Measurements from ENCODE around the gene BATF2. TPM values are rescaled to one million over a fixed set of nuclear protein-coding genes. Genes with fewer than 3 reads are reported as not detected.

The BATF2 gene
- total and polyA plus RNA-seq, 2 donors (not counting 3 experiments of a cell fraction or from before 2014, with no cell fraction given): 0.75 TPM

- TF ChIP-seq CTCF (IDR thresholded peaks at IDR 0.05; ENCODE audit: extremely low read depth in 1 of 2, insufficient read depth in 1 of 2, low read depth in 1 of 2, low read length in 2 of 2) (no peak), MAX (IDR thresholded peaks at IDR 0.05; ENCODE audit: insufficient read depth, insufficient read length) (no peak), GATA2 (IDR thresholded peaks at IDR 0.05; ENCODE audit: insufficient read depth, insufficient read length, low read depth, low read length) (no peak), FOS (IDR thresholded peaks at IDR 0.05; ENCODE audit: borderline replicate concordance, insufficient read depth, low read length) (no peak), MYC (IDR thresholded peaks at IDR 0.05; ENCODE audit: low read depth, low read length) (no peak), JUN (IDR thresholded peaks at IDR 0.05; ENCODE audit: borderline replicate concordance, insufficient read depth, insufficient read length, low read depth) (no peak), POLR2AphosphoS5 (IDR thresholded peaks at IDR 0.05; ENCODE audit: insufficient read depth, low read depth, low read length) (no peak), POLR2A (IDR thresholded peaks at IDR 0.05; ENCODE audit: low read depth, low read length) (no peak)
- H3K36me3 ChIP-seq (ENCODE audit: control insufficient read depth in 2 of 2, extremely low read depth in 1 of 2, insufficient read depth in 2 of 2, low read length in 2 of 2): peaks cover 0 to 4% of the 10 kb centered on the region in 2 experiments
- ChIA-PET CTCF (no interaction called here), POLR2A (no interaction called here)
- no peak overlapping the region for H3K4me3 ChIP-seq (replicated peaks in 1 of 3; ENCODE audit: insufficient read depth in 1 of 3, low read depth in 1 of 3, low read length in 3 of 3)
- FAIRE-seq (no peak), DNase-seq (ENCODE audit: low read depth, low spot score) (no peak)
- H3K9ac ChIP-seq (replicated peaks; ENCODE audit: extremely low read depth, insufficient read depth, low read length): no peak overlapping the region
- no peak overlapping the region for H2AFZ ChIP-seq (ENCODE audit: low read depth, low read length)
- H3K9me3 ChIP-seq (replicated peaks; ENCODE audit: control insufficient read depth, insufficient read depth, low read length): no peaks in the 10 kb centered on the region
- no peaks in the 10 kb centered on the region for H3K79me2 ChIP-seq (ENCODE audit: control insufficient read depth, insufficient read depth, low read length)
- no peaks in the 10 kb centered on the region for H3K9me1 ChIP-seq (replicated peaks; ENCODE audit: control insufficient read depth, extremely low read depth, insufficient read depth, low read length)
- no peak overlapping the region for H3K27ac ChIP-seq (ENCODE audit: insufficient read depth, low read depth, low read length)
- dilution Hi-C loops (cut with MboI; ENCODE audit: extremely low pct_ligation_motif_present, low sequenced_read_pairs) (no loop called here), intact Hi-C loops (cut with micrococcal nuclease) (no loop called here)
- no TSS peak for BruUV-seq (replicated peaks)
- H4K20me1 ChIP-seq (replicated peaks; ENCODE audit: control insufficient read depth, extremely low read depth, insufficient read depth, low read length): no peaks in the 10 kb centered on the region
- H3K4me2 ChIP-seq (ENCODE audit: insufficient read depth, low read length): no peak overlapping the region
- no peaks in the 10 kb centered on the region for H3K4me1 ChIP-seq (ENCODE audit: control insufficient read depth, extremely low read depth, insufficient read depth, low read length)
- no peaks in the 10 kb centered on the region for H3K27me3 ChIP-seq (ENCODE audit: control insufficient read depth in 2 of 2, insufficient read depth in 2 of 2, low read length in 2 of 2)
These were observed 24.2 kb upstream of the BATF2 start for GRCh38 chr11:65021003-65021402.
